Midbrain (tissue), 1 donor: ENCODE measurements around the gene CAMK1D.

Experiments used
- DNase-seq: peaks from one replicate; lab custom pipeline; 2025; lab: John Stamatoyannopoulos, UW

Gene CAMK1D

GRCh38 chr10:12823328-12823727 is 474.0 kb downstream of the CAMK1D start:
- DNase-seq = no peak

GRCh38 chr10:12825260-12825849 is 476.0 kb downstream of the CAMK1D start:
- DNase-seq = no peak

GRCh38 chr10:12826800-12827372 is 477.5 kb downstream of the CAMK1D start:
- DNase-seq = no peak

GRCh38 chr10:12828736-12829135 is 479.4 kb downstream of the CAMK1D start:
- no peak for DNase-seq

GRCh38 chr10:12829831-12830390 is 480.6 kb downstream of the CAMK1D start:
- no peak for DNase-seq

GRCh38 chr10:12832096-12832495 is 482.7 kb downstream of the CAMK1D start:
- DNase-seq = no peak

- no peak for DNase-seq
Measured at GRCh38 chr10:12833451-12833850, 484.1 kb downstream of the CAMK1D start.

- no peak for DNase-seq
Measured at GRCh38 chr10:12834116-12834665, 484.8 kb downstream of the CAMK1D start.

GRCh38 chr10:12834721-12835120 is 485.4 kb downstream of the CAMK1D start:
- no peak for DNase-seq

GRCh38 chr10:12835709-12836108 is 486.4 kb downstream of the CAMK1D start:
- no peak for DNase-seq

GRCh38 chr10:12838366-12838765 is 489.0 kb downstream of the CAMK1D start:
- DNase-seq = no peak

- no peak for DNase-seq
Measured at GRCh38 chr10:12838995-12839927, 489.9 kb downstream of the CAMK1D start.

GRCh38 chr10:12839941-12840611 is 490.7 kb downstream of the CAMK1D start:
- DNase-seq = no peak

GRCh38 chr10:12841426-12841825 is 492.1 kb downstream of the CAMK1D start:
- DNase-seq = no peak

GRCh38 chr10:12841826-12842225 is 492.5 kb downstream of the CAMK1D start:
- DNase-seq = no peak

- DNase-seq = no peak
Measured at GRCh38 chr10:12842310-12842709, 493.0 kb downstream of the CAMK1D start.

GRCh38 chr10:12843296-12843945 is 494.1 kb downstream of the CAMK1D start:
- no peak for DNase-seq

GRCh38 chr10:12844811-12845483 is 495.6 kb downstream of the CAMK1D start:
- no peak for DNase-seq

- no peak for DNase-seq
Measured at GRCh38 chr10:12846718-12847117, 497.4 kb downstream of the CAMK1D start.

- DNase-seq = no peak
Measured at GRCh38 chr10:12847361-12847975, 498.1 kb downstream of the CAMK1D start.
